HUES6 (cell line): ENCODE data around the gene EXOSC7.
A peak's percentile ranks its signal among the peaks of the same experiment; 100 is the strongest.

Source experiments
- H3K27ac ChIP-seq: 2 replicates; pipeline ENCODE4 v1.7.0; 2013; ENCODE audit warnings: low read depth, mild to moderate bottlenecking, low read length, inconsistent platforms
- H3K27me3 ChIP-seq: 2 replicates; pipeline ENCODE4 v1.6.1; 2013; ENCODE audit warnings: low read length; ENCODE audit not compliant: control insufficient read depth, insufficient read depth
- H3K36me3 ChIP-seq: 2 replicates; pipeline ENCODE4 v1.6.1; 2013; ENCODE audit warnings: low read length; ENCODE audit not compliant: control insufficient read depth, insufficient read depth
- H3K4me1 ChIP-seq: 2 replicates; pipeline ENCODE4 v1.6.1; 2013; ENCODE audit warnings: low read length; ENCODE audit not compliant: control insufficient read depth, insufficient read depth
- H3K4me3 ChIP-seq: 2 replicates; pipeline ENCODE4 v1.5.1; 2013; ENCODE audit warnings: low read depth, low read length
- H3K9ac ChIP-seq: one replicate; pipeline ENCODE4 v1.6.1; 2013; ENCODE audit warnings: mild to moderate bottlenecking, low read length
- H3K9me3 ChIP-seq: 2 replicates; pipeline ENCODE4 v1.6.1; 2013; ENCODE audit warnings: low read depth, low read length; ENCODE audit not compliant: control insufficient read depth, insufficient read depth

The EXOSC7 gene

GRCh38 chr3:44993471-44994205 is 17.6 kb downstream of the EXOSC7 start:
- Histone ChIP-seq H3K4me1 (peaks cover 25% of the 10 kb centered on the region), H3K27me3 (no peaks in the 10 kb centered on the region), H3K4me3 (peak overlapping the region; percentile 24; the same call in 1 of the 2 replicates), H3K9me3 (no peaks in the 10 kb centered on the region), H3K36me3 (peaks cover 82% of the 10 kb centered on the region), H3K9ac (peak overlapping the region; percentile 29), H3K27ac (0 out of 2 replicates have a peak overlapping the region, but pooled peaks have one; percentile 53)

GRCh38 chr3:44995142-44995770 is 19.2 kb downstream of the EXOSC7 start:
- peaks cover 20% of the 10 kb centered on the region for H3K4me1 ChIP-seq
- H3K9me3 ChIP-seq = no peaks in the 10 kb centered on the region
- H3K27ac ChIP-seq = no peak overlapping the region
- H3K36me3 ChIP-seq = peaks cover 81% of the 10 kb centered on the region
- no peak overlapping the region for H3K4me3 ChIP-seq
- H3K27me3 ChIP-seq = no peaks in the 10 kb centered on the region
- no peak overlapping the region for H3K9ac ChIP-seq

DNA sequence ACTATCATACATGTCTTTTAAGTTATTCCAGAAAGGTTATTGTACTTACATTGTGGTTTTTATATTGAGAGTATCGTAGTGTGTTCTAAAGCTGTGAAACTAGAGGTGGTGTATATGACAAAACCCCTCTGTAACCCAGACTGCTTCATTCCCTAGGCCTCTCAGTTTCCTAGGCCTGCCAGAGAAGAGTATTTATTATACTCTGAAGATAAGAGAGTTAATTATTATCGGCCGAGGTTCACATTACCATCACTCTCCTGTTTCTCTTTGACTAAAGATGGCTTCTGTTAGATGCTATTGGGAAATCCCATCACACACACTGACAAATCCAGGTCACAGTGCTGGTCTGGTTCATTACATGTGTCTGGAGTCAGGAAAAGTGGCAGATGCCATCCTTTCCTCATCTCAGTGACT is 20.5 kb downstream of the EXOSC7 start:
- Histone ChIP-seq H3K9ac (no peak overlapping the region), H3K9me3 (no peaks in the 10 kb centered on the region), H3K27ac (no peak overlapping the region), H3K4me1 (peaks cover 20% of the 10 kb centered on the region), H3K27me3 (no peaks in the 10 kb centered on the region), H3K36me3 (peaks cover 81% of the 10 kb centered on the region), H3K4me3 (no peak overlapping the region)

DNA sequence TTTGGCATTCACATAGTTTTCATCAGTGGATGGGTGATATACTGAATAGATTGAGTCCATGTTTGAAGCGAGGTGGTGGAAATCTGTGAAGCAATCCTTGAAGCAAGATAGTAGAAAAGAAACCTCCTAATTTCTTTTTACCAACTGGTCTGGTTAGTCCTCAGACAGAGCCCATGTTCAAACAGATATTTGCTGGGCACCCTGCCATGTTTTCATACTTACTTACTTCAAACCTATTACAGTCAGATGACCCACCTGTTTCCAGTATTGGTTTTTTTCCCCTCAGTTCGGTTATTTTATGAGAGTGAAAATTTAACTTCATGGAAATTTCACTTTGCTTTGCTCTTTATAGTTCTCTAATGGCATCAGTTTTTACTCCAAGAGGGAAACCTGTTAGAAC is 23.7 kb downstream of the EXOSC7 start:
- Histone ChIP-seq H3K36me3 (peaks cover 93% of the 10 kb centered on the region), H3K27ac (no peak overlapping the region), H3K4me1 (no peaks in the 10 kb centered on the region), H3K27me3 (no peaks in the 10 kb centered on the region), H3K9ac (no peak overlapping the region), H3K9me3 (peaks cover 5% of the 10 kb centered on the region), H3K4me3 (no peak overlapping the region)

- Histone ChIP-seq H3K27ac (no peak overlapping the region), H3K36me3 (peaks cover 96% of the 10 kb centered on the region), H3K4me3 (no peak overlapping the region), H3K9me3 (peaks cover 9% of the 10 kb centered on the region), H3K4me1 (no peaks in the 10 kb centered on the region), H3K9ac (no peak overlapping the region), H3K27me3 (no peaks in the 10 kb centered on the region)
Observed at GRCh38 chr3:45000823-45001222, 24.8 kb downstream of the EXOSC7 start.

- Histone ChIP-seq H3K27ac (no peak overlapping the region), H3K36me3 (peaks cover 88% of the 10 kb centered on the region), H3K9me3 (peaks cover 9% of the 10 kb centered on the region), H3K27me3 (no peaks in the 10 kb centered on the region), H3K4me1 (no peaks in the 10 kb centered on the region), H3K4me3 (no peak overlapping the region), H3K9ac (no peak overlapping the region)
Observed at GRCh38 chr3:45001738-45002137, 25.7 kb downstream of the EXOSC7 start.

GRCh38 chr3:45002139-45002660 is 26.2 kb downstream of the EXOSC7 start:
- Histone ChIP-seq H3K9ac (no peak overlapping the region), H3K36me3 (peaks cover 88% of the 10 kb centered on the region), H3K4me1 (no peaks in the 10 kb centered on the region), H3K27me3 (no peaks in the 10 kb centered on the region), H3K9me3 (peaks cover 9% of the 10 kb centered on the region), H3K4me3 (no peak overlapping the region), H3K27ac (no peak overlapping the region)

- Histone ChIP-seq H3K9me3 (peaks cover 9% of the 10 kb centered on the region), H3K4me3 (no peak overlapping the region), H3K27me3 (no peaks in the 10 kb centered on the region), H3K9ac (no peak overlapping the region), H3K36me3 (peaks cover 88% of the 10 kb centered on the region), H3K4me1 (no peaks in the 10 kb centered on the region), H3K27ac (no peak overlapping the region)
Observed at GRCh38 chr3:45002720-45003119, 26.7 kb downstream of the EXOSC7 start.

DNA sequence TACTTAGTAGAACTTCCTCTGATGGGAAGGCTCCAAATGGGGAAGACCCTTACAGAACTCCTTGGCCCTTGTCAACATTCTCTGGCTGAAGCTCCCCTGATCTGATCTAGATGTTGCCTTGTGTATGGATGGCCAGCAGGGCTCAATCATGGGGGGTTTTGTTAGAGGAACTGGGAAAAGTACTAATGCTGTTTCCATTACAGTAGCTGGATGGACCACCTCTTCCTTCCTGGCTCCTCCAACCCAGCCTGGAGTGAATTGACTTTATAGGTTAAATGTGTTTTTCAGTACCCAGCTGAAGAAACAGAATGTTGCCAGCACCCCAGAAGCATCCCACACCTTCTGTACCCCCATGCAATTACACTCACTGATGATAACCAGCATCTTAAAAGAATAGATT is 27.4 kb downstream of the EXOSC7 start:
- no peaks in the 10 kb centered on the region for H3K4me1 ChIP-seq
- H3K4me3 ChIP-seq = no peak overlapping the region
- H3K27me3 ChIP-seq = no peaks in the 10 kb centered on the region
- no peak overlapping the region for H3K27ac ChIP-seq
- peaks cover 88% of the 10 kb centered on the region for H3K36me3 ChIP-seq
- peaks cover 9% of the 10 kb centered on the region for H3K9me3 ChIP-seq
- no peak overlapping the region for H3K9ac ChIP-seq

DNA sequence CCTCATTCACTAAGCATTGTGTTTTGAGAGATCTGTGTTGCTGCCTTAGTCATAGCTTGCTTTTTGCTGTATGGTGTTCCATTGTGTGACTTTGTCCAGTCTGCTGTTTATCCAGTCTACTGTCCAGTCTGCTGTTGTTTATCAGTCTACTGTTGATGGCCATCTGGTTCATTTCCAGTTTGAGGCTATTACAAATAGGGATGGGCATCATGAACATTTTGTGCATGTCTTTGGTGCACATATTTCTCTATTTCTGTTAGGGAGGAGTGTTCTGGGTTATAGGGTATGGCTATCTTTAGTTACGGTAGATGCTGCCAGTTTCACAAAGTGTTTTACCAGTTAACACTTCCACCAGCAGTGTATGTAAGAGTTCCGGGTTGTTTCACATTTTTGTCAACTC is 27.8 kb downstream of the EXOSC7 start:
- Histone ChIP-seq H3K27me3 (no peaks in the 10 kb centered on the region), H3K4me1 (no peaks in the 10 kb centered on the region), H3K9me3 (peaks cover 9% of the 10 kb centered on the region), H3K36me3 (peaks cover 88% of the 10 kb centered on the region), H3K27ac (no peak overlapping the region), H3K4me3 (no peak overlapping the region), H3K9ac (no peak overlapping the region)

GRCh38 chr3:45007091-45007490 is 31.0 kb downstream of the EXOSC7 start:
- H3K9me3 ChIP-seq = peaks cover 9% of the 10 kb centered on the region
- peaks cover 84% of the 10 kb centered on the region for H3K36me3 ChIP-seq
- H3K27ac ChIP-seq = no peak overlapping the region
- no peaks in the 10 kb centered on the region; the same call in 1 of the 2 replicates for H3K4me1 ChIP-seq
- no peak overlapping the region for H3K9ac ChIP-seq
- no peaks in the 10 kb centered on the region for H3K27me3 ChIP-seq
- no peak overlapping the region for H3K4me3 ChIP-seq
